ENCODE results near the gene RGS3.

GRCh38 chr9:113537229-113537810 is 73.8 kb downstream of the RGS3 start:
- TF ChIP-seq CTCF (IDR thresholded peaks at IDR 0.05) (no peak), POLR2A (IDR thresholded peaks at IDR 0.05) (no peak)

All from thyroid gland (tissue), 4 donors.